HG03342 (cell line): ENCODE results near the gene LIMCH1.

ENCODE experiments used
- ATAC-seq: cut with Tn5 transposase; IDR thresholded peaks from one replicate; pipeline ENCODE4 v1.9.1; 2021; ENCODE audit warnings: mild to moderate bottlenecking, moderate library complexity; ENCODE audit not compliant: unreplicated experiment

Gene LIMCH1

GRCh38 chr4:41749631-41750039 is 211.7 kb downstream of the LIMCH1 start:
- no peak for ATAC-seq
